OCI-LY7 (cell line): ENCODE results near the gene FAM120A. TPM values are rescaled to one million over a fixed set of nuclear protein-coding genes. Genes with fewer than 3 reads are reported as not detected.

Source experiments
- BruUV-seq: library from RNA; stranded (reverse); fragments of 400-500 nt; replicated peaks from 2 replicates; lab custom pipeline; 2021; lab: Mats Ljungman, UMichigan
- CTCF ChIA-PET: fragments of 300-600 bp; sonication (Branson Sonifier 250); formaldehyde crosslinking; loops from one replicate; lab custom pipeline; 2022; ENCODE audit warnings: antibody characterized with exemption; ENCODE audit not compliant: unreplicated experiment; lab: Charles Lee
- POLR2A ChIA-PET: fragments of 300-600 bp; sonication (Branson Sonifier 250); formaldehyde crosslinking; loops from one replicate; lab custom pipeline; 2022; ENCODE audit warnings: antibody characterized with exemption; lab: Charles Lee
- DNase-seq: peaks from one replicate; pipeline ENCODE4 v3.0.0-alpha.2; 2015; ENCODE audit warnings: low spot score
- H2AFZ ChIP-seq: fragments of 200-600 bp; sonication (generic), shearing (Covaris generic); 2 replicates; pipeline ENCODE4 v1.6.1; 2014; ENCODE audit warnings: mild to moderate bottlenecking, antibody characterized with exemption, low read length, moderate library complexity
- H3K27ac ChIP-seq: fragments of 200-600 bp; sonication (generic); 2 replicates; pipeline ENCODE4 v1.5.1; 2014; ENCODE audit warnings: mixed run types, low read depth, mild to moderate bottlenecking, moderate library complexity, low read length, inconsistent platforms; ENCODE audit not compliant: poor library complexity, severe bottlenecking
- H3K36me3 ChIP-seq: fragments of 200-600 bp; sonication (generic); 2 replicates; pipeline ENCODE4 v1.6.1; 2014; ENCODE audit warnings: mild to moderate bottlenecking, antibody characterized with exemption, low read length, moderate library complexity, mixed read lengths; ENCODE audit not compliant: insufficient read depth
- H3K4me1 ChIP-seq: fragments of 200-600 bp; sonication (generic); 2 replicates; pipeline ENCODE4 v1.5.1; 2014; ENCODE audit warnings: mild to moderate bottlenecking, low read length; ENCODE audit not compliant: insufficient read depth, poor library complexity, severe bottlenecking
- H3K4me2 ChIP-seq: fragments of 200-600 bp; sonication (generic); 2 replicates; pipeline ENCODE4 v1.6.1; 2014; ENCODE audit warnings: mild to moderate bottlenecking, low read length
- H3K4me3 ChIP-seq: fragments of 200-600 bp; sonication (generic); 2 replicates; pipeline ENCODE4 v1.5.1; 2014; ENCODE audit warnings: mild to moderate bottlenecking, low read depth, low read length; ENCODE audit not compliant: poor library complexity, severe bottlenecking
- H3K79me2 ChIP-seq: fragments of 200-600 bp; sonication (generic); 2 replicates; pipeline ENCODE4 v1.6.1; 2016; ENCODE audit warnings: low read depth, mild to moderate bottlenecking, low read length, moderate library complexity, mixed read lengths; ENCODE audit not compliant: insufficient read depth
- H3K9me2 ChIP-seq: fragments of 200-600 bp; sonication (generic); 2 replicates; pipeline ENCODE4 v1.6.1; 2016; ENCODE audit warnings: mild to moderate bottlenecking, low read length, mixed read lengths; ENCODE audit not compliant: insufficient read depth
- H3K9me3 ChIP-seq: fragments of 200-600 bp; sonication (generic); 2 replicates; pipeline ENCODE4 v1.6.1; 2014; ENCODE audit warnings: mild to moderate bottlenecking, mixed run types, low read length, mixed read lengths
- H4K20me1 ChIP-seq: fragments of 200-600 bp; sonication (generic); 2 replicates; pipeline ENCODE4 v1.6.1; 2014; ENCODE audit warnings: mild to moderate bottlenecking, antibody characterized with exemption, low read length, moderate library complexity, mixed read lengths; ENCODE audit not compliant: insufficient read depth
- EZH2phosphoT487 ChIP-seq: fragments of 200-600 bp; sonication (generic); IDR thresholded peaks from 2 replicates; pipeline ENCODE4 v1.6.1; 2018; ENCODE audit warnings: low read depth, borderline replicate concordance, mild to moderate bottlenecking, mixed run types, antibody characterized with exemption, low read length, moderate library complexity, mixed read lengths
- intact Hi-C: fragments of 100-400 bp; cut with micrococcal nuclease; formaldehyde crosslinking; loops from one replicate; pipeline ENCODE4 v1.10.0; 2022; ENCODE audit not compliant: unreplicated experiment
- total RNA-seq, 2 experiments: library from RNA; depleted of rRNA in 1 of 2; stranded (reverse); fragments of >200 nt in 1 of 2; shearing (Covaris generic) in 1 of 2; gene quantifications; 2 replicates each; pipeline ENCODE4 v1.2.3, GENCODE V29; 2014 to 2022
- TF ChIP-seq, protein P1 (sequence below): fragments of 200-600 bp; sonication (generic); conservative IDR thresholded peaks from 2 replicates; pipeline ENCODE4 v1.5.1; 2014; ENCODE audit warnings: mild to moderate bottlenecking, antibody characterized with exemption, low read length, moderate library complexity, mixed read lengths

FAM120A gene
- total RNA-seq, 2 experiments from 2014 or later, result 81.9 to 104 TPM

DNA sequence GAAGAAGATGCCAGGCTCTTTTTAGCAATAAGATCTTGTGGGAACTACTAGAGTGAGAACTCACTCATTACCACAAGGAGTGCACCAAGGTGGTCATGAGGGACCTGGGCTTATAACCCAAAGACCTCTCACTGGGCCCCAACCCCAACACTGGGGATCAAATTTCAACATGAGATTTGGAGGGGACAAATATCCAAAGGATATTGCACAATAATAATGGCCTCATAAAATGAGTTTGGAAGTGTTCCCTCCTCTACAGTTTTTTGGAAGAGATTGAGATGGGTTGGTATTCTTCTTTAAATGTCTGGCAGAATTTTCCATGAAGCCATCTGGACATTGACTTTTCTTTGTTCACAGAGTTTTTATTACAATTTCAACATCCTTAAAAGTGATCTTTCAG, 38.0 kb upstream of the FAM120A start:
- no peaks in the 10 kb centered on the region for H3K36me3 ChIP-seq
- H2AFZ ChIP-seq, result no peak overlapping the region
- DNase-seq, result no peak
- no peaks in the 10 kb centered on the region for H3K4me1 ChIP-seq
- no peaks in the 10 kb centered on the region for H3K79me2 ChIP-seq
- no peaks in the 10 kb centered on the region for H3K9me2 ChIP-seq
- no peak overlapping the region for H3K27ac ChIP-seq
- ChIA-PET CTCF (no interaction called here), POLR2A (no interaction called here)
- TF ChIP-seq EZH2phosphoT487, result no peak
- TF ChIP-seq, protein P1, sequence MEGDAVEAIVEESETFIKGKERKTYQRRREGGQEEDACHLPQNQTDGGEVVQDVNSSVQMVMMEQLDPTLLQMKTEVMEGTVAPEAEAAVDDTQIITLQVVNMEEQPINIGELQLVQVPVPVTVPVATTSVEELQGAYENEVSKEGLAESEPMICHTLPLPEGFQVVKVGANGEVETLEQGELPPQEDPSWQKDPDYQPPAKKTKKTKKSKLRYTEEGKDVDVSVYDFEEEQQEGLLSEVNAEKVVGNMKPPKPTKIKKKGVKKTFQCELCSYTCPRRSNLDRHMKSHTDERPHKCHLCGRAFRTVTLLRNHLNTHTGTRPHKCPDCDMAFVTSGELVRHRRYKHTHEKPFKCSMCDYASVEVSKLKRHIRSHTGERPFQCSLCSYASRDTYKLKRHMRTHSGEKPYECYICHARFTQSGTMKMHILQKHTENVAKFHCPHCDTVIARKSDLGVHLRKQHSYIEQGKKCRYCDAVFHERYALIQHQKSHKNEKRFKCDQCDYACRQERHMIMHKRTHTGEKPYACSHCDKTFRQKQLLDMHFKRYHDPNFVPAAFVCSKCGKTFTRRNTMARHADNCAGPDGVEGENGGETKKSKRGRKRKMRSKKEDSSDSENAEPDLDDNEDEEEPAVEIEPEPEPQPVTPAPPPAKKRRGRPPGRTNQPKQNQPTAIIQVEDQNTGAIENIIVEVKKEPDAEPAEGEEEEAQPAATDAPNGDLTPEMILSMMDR, result no peak
- no peaks in the 10 kb centered on the region for H3K9me3 ChIP-seq
- H3K4me2 ChIP-seq, result no peak overlapping the region
- no peaks in the 10 kb centered on the region for H4K20me1 ChIP-seq
- H3K4me3 ChIP-seq, result no peak overlapping the region
- BruUV-seq, result no TSS peak
- intact Hi-C loops, result no loop called here

DNA sequence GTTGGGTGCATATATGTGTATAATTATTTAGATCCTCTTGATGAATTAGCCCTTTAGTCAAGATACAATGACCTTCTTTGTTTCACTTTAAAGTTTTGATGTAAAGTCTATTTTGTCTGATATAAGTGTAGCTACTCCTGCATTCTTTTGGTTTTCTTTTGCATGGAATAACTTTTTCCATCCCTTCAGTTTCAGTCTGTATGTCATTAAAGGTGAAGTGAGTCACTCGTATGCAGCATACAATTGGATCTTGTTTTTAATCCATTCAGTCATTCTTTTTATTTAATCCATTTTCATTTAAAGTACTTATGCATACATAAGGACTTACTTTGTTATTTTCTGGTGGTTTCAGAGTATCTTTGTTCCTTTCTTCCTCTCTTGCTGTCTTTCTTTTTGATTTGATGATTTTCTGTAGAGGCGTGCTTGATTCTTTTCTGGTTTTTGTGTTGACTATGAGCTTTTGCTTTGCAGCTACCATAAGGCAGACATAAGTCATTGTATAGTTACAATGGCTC, 36.3 kb upstream of the FAM120A start:
- H3K4me2 ChIP-seq, result no peak overlapping the region
- no peaks in the 10 kb centered on the region for H3K79me2 ChIP-seq
- no peaks in the 10 kb centered on the region for H3K9me2 ChIP-seq
- H3K36me3 ChIP-seq, result no peaks in the 10 kb centered on the region
- peaks cover 5% of the 10 kb centered on the region for H3K9me3 ChIP-seq
- intact Hi-C loops, result no loop called here
- H3K27ac ChIP-seq, result no peak overlapping the region
- BruUV-seq, result no TSS peak
- H3K4me3 ChIP-seq, result no peak overlapping the region
- no peak for TF ChIP-seq EZH2phosphoT487
- TF ChIP-seq, protein P1, result no peak
- H3K4me1 ChIP-seq, result no peaks in the 10 kb centered on the region
- DNase-seq, result no peak
- ChIA-PET POLR2A (no interaction called here), CTCF (no interaction called here)
- no peaks in the 10 kb centered on the region for H4K20me1 ChIP-seq
- no peak overlapping the region for H2AFZ ChIP-seq

DNA sequence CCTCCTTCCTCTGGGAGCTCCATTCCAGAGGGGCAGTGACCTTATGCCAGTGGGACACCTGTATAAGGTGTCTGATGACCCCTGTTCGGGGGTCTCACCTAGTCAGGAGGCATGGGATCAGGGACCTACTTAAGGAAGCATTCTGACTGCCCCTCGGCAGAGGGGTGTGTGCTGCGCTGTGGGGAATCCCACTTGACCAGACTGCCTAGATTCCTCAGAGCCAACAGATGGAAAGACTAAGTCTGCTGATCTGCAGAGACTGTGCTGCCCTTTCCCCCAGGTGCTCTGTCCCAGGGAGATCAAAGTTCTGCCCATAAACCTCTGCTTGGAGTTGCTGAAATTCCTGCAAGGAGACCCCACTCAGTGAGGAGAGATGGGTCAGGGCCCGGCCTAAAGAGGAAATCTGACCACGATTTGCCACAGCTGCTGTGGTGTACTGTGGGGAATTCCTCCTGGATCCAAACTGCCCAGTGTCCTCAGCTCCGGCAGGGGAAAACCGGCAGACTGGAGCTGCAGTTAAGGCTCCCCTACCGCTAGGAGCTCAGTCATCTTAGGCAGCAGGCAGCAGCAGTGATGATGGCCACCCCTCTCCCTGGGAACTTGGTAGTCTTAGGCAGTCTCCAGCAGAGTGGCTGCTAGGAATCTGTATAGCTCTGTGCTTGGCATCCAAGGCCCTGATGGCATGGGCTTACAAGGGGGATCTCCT, 34.8 kb upstream of the FAM120A start:
- Histone ChIP-seq H3K4me3 (no peak overlapping the region), H3K36me3 (no peaks in the 10 kb centered on the region), H3K4me1 (no peaks in the 10 kb centered on the region), H3K79me2 (no peaks in the 10 kb centered on the region), H2AFZ (no peak overlapping the region), H3K27ac (no peak overlapping the region), H3K4me2 (no peak overlapping the region), H4K20me1 (no peaks in the 10 kb centered on the region), H3K9me2 (no peaks in the 10 kb centered on the region), H3K9me3 (peaks cover 5% of the 10 kb centered on the region)
- intact Hi-C loops, result no loop called here
- BruUV-seq, result no TSS peak
- no peak for TF ChIP-seq EZH2phosphoT487
- TF ChIP-seq, protein P1, result no peak
- CTCF ChIA-PET, result no interaction called here
- no peak for DNase-seq
- POLR2A ChIA-PET, result no interaction called here
